ENCODE measurements around the gene ABCF2.

DNA sequence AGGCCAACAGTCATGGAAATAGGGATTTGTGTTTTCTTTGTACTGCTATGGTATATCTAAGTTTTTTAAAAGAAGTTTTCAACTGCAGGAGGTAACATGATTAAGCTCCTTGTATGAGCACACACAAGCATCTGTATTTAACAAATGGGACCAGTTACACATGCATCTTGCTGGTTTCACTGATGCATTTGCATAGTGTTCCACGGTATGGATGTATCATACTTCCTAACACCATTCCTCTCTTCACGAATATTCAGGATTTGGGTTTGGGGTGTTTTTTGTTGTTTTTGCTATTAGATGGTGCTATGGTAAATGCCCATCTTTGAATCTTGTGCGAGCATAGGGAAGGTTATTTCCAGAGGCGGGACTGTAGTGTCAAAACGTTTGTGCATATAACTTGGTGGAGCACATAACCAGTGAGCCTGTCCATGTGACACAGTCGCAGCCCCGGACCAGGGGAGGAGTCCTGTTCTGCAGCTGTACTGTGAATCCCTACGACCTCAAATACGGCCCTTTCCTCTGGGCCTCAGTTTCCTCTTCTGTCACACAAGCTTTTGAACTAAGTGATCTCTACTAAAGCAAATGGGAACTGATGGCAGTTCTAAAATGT, 18.6 kb downstream of the ABCF2 start:
- no peak for TF ChIP-seq CTCF (IDR thresholded peaks at IDR 0.05)
- TF ChIP-seq EP300 (IDR thresholded peaks at IDR 0.05), result no peak

Data from gastroesophageal sphincter (tissue), 3 donors.